ENCODE measurements around the gene ABHD5.

Gene ABHD5

GRCh38 chr3:43649365-43649968, 41.3 kb upstream of the ABHD5 start:
- TF ChIP-seq POLR2AphosphoS5 (IDR thresholded peaks at IDR 0.05; ENCODE audit: low read depth, low read length) (no peak), FOXP2 (optimal IDR thresholded peaks at IDR 0.05; ENCODE audit: borderline replicate concordance, extremely low read depth, extremely low read length, insufficient read depth) (no peak), REST (IDR thresholded peaks at IDR 0.05; ENCODE audit: insufficient read depth in 1 of 2, low read depth in 2 of 2, low read length in 2 of 2) (no peak), TAF1 (IDR thresholded peaks at IDR 0.05; ENCODE audit: borderline replicate concordance, insufficient read depth, low read length) (no peak), SIN3A (IDR thresholded peaks at IDR 0.05; ENCODE audit: borderline replicate concordance, insufficient read depth, low read length) (no peak)

GRCh38 chr3:43650345-43650744, 40.4 kb upstream of the ABHD5 start:
- TF ChIP-seq POLR2AphosphoS5 (IDR thresholded peaks at IDR 0.05; ENCODE audit: low read depth, low read length) = no peak
- no peak for TF ChIP-seq FOXP2 (optimal IDR thresholded peaks at IDR 0.05; ENCODE audit: borderline replicate concordance, extremely low read depth, extremely low read length, insufficient read depth)
- no peak for TF ChIP-seq REST (IDR thresholded peaks at IDR 0.05; ENCODE audit: insufficient read depth in 1 of 2, low read depth in 2 of 2, low read length in 2 of 2)
- no peak for TF ChIP-seq TAF1 (IDR thresholded peaks at IDR 0.05; ENCODE audit: borderline replicate concordance, insufficient read depth, low read length)
- TF ChIP-seq SIN3A (IDR thresholded peaks at IDR 0.05; ENCODE audit: borderline replicate concordance, insufficient read depth, low read length) = no peak

GRCh38 chr3:43659250-43659880, 31.4 kb upstream of the ABHD5 start:
- no peak for TF ChIP-seq SIN3A (IDR thresholded peaks at IDR 0.05; ENCODE audit: borderline replicate concordance, insufficient read depth, low read length)
- no peak for TF ChIP-seq TAF1 (IDR thresholded peaks at IDR 0.05; ENCODE audit: borderline replicate concordance, insufficient read depth, low read length)
- no peak for TF ChIP-seq REST (IDR thresholded peaks at IDR 0.05; ENCODE audit: insufficient read depth in 1 of 2, low read depth in 2 of 2, low read length in 2 of 2)
- no peak for TF ChIP-seq FOXP2 (optimal IDR thresholded peaks at IDR 0.05; ENCODE audit: borderline replicate concordance, extremely low read depth, extremely low read length, insufficient read depth)

- no peak for TF ChIP-seq TAF1 (IDR thresholded peaks at IDR 0.05; ENCODE audit: borderline replicate concordance, insufficient read depth, low read length)
- TF ChIP-seq SIN3A (IDR thresholded peaks at IDR 0.05; ENCODE audit: borderline replicate concordance, insufficient read depth, low read length) = no peak
- no peak for TF ChIP-seq REST (IDR thresholded peaks at IDR 0.05; ENCODE audit: insufficient read depth in 1 of 2, low read depth in 2 of 2, low read length in 2 of 2)
- TF ChIP-seq POLR2AphosphoS5 (IDR thresholded peaks at IDR 0.05; ENCODE audit: low read depth, low read length) = no peak
- TF ChIP-seq FOXP2 (optimal IDR thresholded peaks at IDR 0.05; ENCODE audit: borderline replicate concordance, extremely low read depth, extremely low read length, insufficient read depth) = no peak
Measured at GRCh38 chr3:43670635-43671522, 19.9 kb upstream of the ABHD5 start.

Measured in PFSK-1 (cell line).